ENCODE results near the gene UQCR11. TPM values are rescaled to one million over a fixed set of nuclear protein-coding genes. Genes with fewer than 3 reads are reported as not detected.

Gene UQCR11
- polyA plus RNA-seq, 1 donor = 124 TPM

DNA sequence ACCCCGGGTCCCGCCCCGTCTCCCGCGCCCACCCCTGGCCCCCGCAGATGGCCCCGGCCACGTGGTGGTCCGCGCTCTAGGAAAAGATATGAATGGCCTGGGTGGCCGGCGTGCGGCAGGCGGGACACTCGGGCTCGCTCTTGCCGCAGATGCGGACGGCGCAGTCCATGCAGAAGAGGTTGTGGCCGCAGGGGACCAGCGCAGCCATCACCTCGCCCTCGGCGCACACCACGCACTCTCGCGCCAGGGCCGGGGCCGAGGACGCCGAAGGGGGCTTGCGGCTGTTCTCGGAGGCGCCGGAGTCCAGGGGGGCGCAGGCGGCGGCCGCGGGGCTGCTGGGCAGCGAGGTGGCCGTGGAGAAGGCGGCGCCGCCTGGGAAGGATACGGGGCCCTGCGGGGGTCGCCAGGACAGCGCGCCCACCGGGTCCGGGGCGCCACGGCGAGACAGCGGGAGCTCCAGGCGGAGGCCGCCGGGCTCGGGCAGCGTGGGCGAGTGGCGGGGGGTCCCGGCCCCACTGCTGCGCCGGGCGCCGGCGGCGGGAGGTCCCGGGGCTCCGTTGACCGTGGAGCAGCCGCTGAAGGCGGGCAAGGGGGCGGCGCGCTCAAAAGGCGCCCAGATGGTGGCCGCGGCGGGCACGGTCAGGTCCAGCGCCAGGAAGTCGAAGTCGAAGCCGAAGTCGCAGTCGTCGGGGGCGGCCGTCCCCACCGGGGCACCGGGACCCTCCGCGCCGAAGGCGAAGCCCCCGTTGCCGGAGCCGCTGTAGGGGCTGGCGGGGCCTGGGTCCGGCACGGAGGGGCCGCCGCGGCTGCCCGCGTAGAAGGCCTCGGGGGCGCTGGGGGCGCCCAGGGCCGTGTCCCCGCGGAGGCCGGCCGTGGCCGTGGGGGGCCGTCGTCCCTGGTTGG lies 49.5 kb downstream of the UQCR11 start:
- H3K36me3 ChIP-seq (ENCODE audit: control insufficient read depth, insufficient read depth, low read length) = peaks cover 7% of the 10 kb centered on the region
- no peaks in the 10 kb centered on the region for H3K4me1 ChIP-seq (ENCODE audit: control insufficient read depth, insufficient read depth, low read length)
- no peak overlapping the region for H3K27ac ChIP-seq (ENCODE audit: low read length)
- H3K4me3 ChIP-seq (ENCODE audit: low read length) = no peak overlapping the region
- WGBS (ENCODE audit: insufficient coverage, low lambda C conversion rate) = 93% methylated on average over 6 of the region's 121 CpGs
- DNase-seq = no peak
- peaks cover 2% of the 10 kb centered on the region for H3K9me3 ChIP-seq (ENCODE audit: control insufficient read depth, low read depth, low read length)
- H3K27me3 ChIP-seq (ENCODE audit: control insufficient read depth, insufficient read depth, low read length) = no peaks in the 10 kb centered on the region

DNA sequence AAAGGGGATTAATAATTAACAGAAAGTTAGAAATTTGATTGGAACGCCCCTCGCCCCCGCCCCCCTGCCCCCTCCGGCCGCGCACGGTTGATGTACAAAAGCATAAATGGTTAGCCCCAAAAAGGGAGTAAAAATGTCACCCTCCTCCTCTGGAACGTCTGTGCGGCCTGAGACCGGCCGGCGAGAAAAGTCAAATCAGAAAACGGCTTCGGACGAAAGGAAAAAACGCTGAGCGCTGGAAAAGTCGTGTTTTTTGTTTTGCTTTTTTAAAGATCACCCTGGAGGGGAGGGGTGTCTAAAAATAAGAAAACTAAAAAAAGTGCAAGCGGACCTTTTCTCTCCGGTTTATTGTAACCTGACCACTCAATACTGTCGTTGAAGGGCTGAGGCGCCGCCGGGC lies 50.3 kb downstream of the UQCR11 start:
- peaks cover 6% of the 10 kb centered on the region for H3K36me3 ChIP-seq (ENCODE audit: control insufficient read depth, insufficient read depth, low read length)
- no peak overlapping the region for H3K27ac ChIP-seq (ENCODE audit: low read length)
- peaks cover 2% of the 10 kb centered on the region for H3K9me3 ChIP-seq (ENCODE audit: control insufficient read depth, low read depth, low read length)
- 89% methylated on average over 10 of the region's 24 CpGs for WGBS (ENCODE audit: insufficient coverage, low lambda C conversion rate)
- DNase-seq = no peak
- H3K4me1 ChIP-seq (ENCODE audit: control insufficient read depth, insufficient read depth, low read length) = no peaks in the 10 kb centered on the region
- H3K27me3 ChIP-seq (ENCODE audit: control insufficient read depth, insufficient read depth, low read length) = no peaks in the 10 kb centered on the region
- no peak overlapping the region for H3K4me3 ChIP-seq (ENCODE audit: low read length)

DNA sequence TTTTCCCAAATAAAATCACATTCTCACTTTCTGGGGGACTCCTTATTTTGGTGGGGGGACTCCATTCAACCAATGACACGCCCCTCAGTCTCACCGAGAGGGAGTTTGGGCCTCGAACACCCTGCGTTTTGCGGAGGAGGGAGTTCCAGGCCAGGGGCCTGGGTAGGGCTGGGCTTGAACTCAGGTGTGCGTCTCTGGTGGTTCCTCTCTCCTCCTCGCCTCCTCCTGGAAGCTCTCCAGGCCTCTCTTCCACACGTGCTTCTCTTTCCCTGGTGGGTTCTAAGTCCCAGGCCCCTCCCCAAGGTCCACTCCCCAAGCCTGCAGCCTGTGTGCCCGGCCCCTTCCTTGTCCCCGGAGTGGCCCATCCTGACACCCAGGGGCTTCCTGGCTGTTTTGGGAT lies 51.8 kb downstream of the UQCR11 start:
- WGBS (ENCODE audit: insufficient coverage, low lambda C conversion rate) = no CpG with 5 or more reads among the region's 10 CpGs
- H3K27me3 ChIP-seq (ENCODE audit: control insufficient read depth, insufficient read depth, low read length) = no peaks in the 10 kb centered on the region
- peaks cover 2% of the 10 kb centered on the region for H3K9me3 ChIP-seq (ENCODE audit: control insufficient read depth, low read depth, low read length)
- H3K4me3 ChIP-seq (ENCODE audit: low read length) = no peak overlapping the region
- peaks cover 4% of the 10 kb centered on the region for H3K36me3 ChIP-seq (ENCODE audit: control insufficient read depth, insufficient read depth, low read length)
- no peak overlapping the region for H3K27ac ChIP-seq (ENCODE audit: low read length)
- H3K4me1 ChIP-seq (ENCODE audit: control insufficient read depth, insufficient read depth, low read length) = no peaks in the 10 kb centered on the region
- DNase-seq = no peak

DNA sequence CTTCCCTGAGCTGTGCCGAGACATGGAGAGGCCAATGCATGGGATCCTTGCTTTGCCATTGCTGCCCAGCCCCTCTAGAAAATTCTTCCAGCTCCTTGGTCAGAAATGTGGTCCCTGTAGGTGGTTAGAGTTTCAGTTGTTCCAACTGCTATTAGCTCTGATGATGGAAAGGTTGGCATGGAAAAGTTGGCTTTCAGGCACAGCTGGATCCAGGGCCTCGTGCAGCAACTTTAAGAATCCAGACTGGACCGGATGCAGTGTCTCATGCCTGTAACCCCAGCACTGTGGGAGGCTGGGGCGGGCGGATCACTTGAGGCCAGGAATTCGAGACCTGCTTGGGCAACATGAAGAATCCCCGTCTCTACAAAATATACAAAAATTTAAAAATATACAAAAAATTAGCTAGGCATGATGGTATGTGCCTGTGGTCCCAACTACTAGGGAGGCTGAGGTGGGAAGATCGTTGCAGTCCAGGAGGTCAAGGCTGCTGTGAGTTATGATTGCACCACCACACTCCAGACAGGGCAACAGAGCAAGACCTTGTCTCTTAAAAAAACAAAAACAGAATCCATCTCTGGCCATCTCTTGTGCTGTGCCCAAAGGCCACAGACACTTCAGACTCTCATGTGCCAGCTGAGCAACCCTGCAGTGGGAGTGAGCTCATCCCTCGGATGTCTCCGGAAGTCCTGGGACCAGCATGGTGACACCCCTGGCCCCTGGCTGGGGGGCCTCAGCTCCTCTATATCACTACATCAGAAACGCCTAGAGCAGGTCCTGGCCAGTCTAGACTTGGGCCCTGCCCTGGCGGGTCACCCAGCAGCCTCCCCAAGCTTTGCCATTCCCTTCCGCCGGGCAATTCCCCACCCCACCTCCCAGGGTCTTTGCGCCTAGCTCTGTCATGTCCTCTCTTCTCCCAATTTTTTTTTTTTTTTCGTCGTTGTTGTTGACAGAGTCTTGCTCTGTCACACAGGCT lies 53.9 kb downstream of the UQCR11 start:
- H3K27ac ChIP-seq (ENCODE audit: low read length) = no peak overlapping the region
- no peak for DNase-seq
- H3K4me1 ChIP-seq (ENCODE audit: control insufficient read depth, insufficient read depth, low read length) = no peaks in the 10 kb centered on the region
- WGBS (ENCODE audit: insufficient coverage, low lambda C conversion rate) = no CpG with 5 or more reads among the region's 17 CpGs
- peaks cover 1% of the 10 kb centered on the region for H3K9me3 ChIP-seq (ENCODE audit: control insufficient read depth, low read depth, low read length)
- no peaks in the 10 kb centered on the region for H3K27me3 ChIP-seq (ENCODE audit: control insufficient read depth, insufficient read depth, low read length)
- no peak overlapping the region for H3K4me3 ChIP-seq (ENCODE audit: low read length)
- H3K36me3 ChIP-seq (ENCODE audit: control insufficient read depth, insufficient read depth, low read length) = peaks cover 4% of the 10 kb centered on the region

DNA sequence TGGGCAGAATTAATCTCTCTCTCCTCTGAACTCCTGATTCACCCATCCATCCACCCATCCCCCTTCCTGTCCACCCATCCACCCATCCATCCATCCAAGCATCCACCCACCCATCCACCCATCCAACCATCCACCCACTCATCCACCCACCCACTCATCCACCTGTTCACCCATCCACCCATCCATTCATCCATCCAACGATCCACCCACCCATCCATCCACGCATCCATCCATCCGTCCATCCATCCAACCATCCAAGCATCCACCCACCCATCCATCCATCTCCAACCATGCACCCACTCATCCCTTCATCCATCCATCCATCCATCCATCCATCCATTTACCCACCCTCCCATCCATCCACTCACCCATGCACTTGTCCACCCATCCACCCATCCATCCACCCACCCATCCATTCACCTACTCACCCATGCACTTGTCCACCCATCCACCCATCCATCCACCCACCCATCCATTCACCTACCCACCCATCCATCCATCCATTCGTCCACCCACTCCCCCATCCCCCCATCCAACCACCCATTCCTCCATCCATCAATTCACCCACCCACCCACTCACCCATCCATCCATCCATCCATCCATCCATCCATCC lies 55.8 kb downstream of the UQCR11 start:
- Histone ChIP-seq H3K36me3 (ENCODE audit: control insufficient read depth, insufficient read depth, low read length) (peaks cover 4% of the 10 kb centered on the region), H3K27me3 (ENCODE audit: control insufficient read depth, insufficient read depth, low read length) (peaks cover 5% of the 10 kb centered on the region), H3K4me3 (ENCODE audit: low read length) (no peak overlapping the region), H3K9me3 (ENCODE audit: control insufficient read depth, low read depth, low read length) (no peaks in the 10 kb centered on the region), H3K4me1 (ENCODE audit: control insufficient read depth, insufficient read depth, low read length) (no peaks in the 10 kb centered on the region), H3K27ac (ENCODE audit: low read length) (no peak overlapping the region)
- WGBS (ENCODE audit: insufficient coverage, low lambda C conversion rate) = 96% methylated on average over 3 of the region's 4 CpGs
- DNase-seq = no peak

Other genes with a start within 250 kb of the UQCR11 start
- 91.9 TPM for gene NDUFS7, start 221.6 kb downstream of the UQCR11 start, polyA plus RNA-seq
- 16.0 TPM for gene GAMT, start 203.9 kb downstream of the UQCR11 start, polyA plus RNA-seq
- gene DAZAP1, start 197.9 kb downstream of the UQCR11 start, polyA plus RNA-seq = 97.8 TPM
- gene RPS15, start 167.1 kb downstream of the UQCR11 start, polyA plus RNA-seq = 1,404 TPM
- 5.6 TPM for gene APC2, start 155.3 kb downstream of the UQCR11 start, polyA plus RNA-seq
- gene C19orf25, start 126.2 kb downstream of the UQCR11 start, polyA plus RNA-seq = 29.8 TPM
- 4.7 TPM for gene PCSK4, start 115.1 kb downstream of the UQCR11 start, polyA plus RNA-seq
- gene REEP6, start 114.3 kb downstream of the UQCR11 start, polyA plus RNA-seq = 228 TPM
- gene ADAMTSL5, start 92.4 kb downstream of the UQCR11 start, polyA plus RNA-seq = 24.9 TPM
- gene PLK5, start 81.4 kb downstream of the UQCR11 start, polyA plus RNA-seq = 0.09 TPM
- gene MEX3D, start 37.1 kb downstream of the UQCR11 start, polyA plus RNA-seq = 17.8 TPM
- 59.1 TPM for gene MBD3, start 12.6 kb downstream of the UQCR11 start, polyA plus RNA-seq
- 74.3 TPM for gene TCF3, start 47.2 kb upstream of the UQCR11 start, polyA plus RNA-seq
- 1.6 TPM for gene ONECUT3, start 148.0 kb upstream of the UQCR11 start, polyA plus RNA-seq
- 0.99 TPM for gene ATP8B3, start 206.8 kb upstream of the UQCR11 start, polyA plus RNA-seq
- gene REXO1, start 243.0 kb upstream of the UQCR11 start, polyA plus RNA-seq = 23.8 TPM

Data from large intestine (tissue), 3 donors.